ENCODE measurements around the gene GCN1. TPM values are rescaled to one million over a fixed set of nuclear protein-coding genes. Genes with fewer than 3 reads are reported as not detected.
"Not testable (repeated sequence)": the region's sequence is repeated elsewhere in the genome, so short reads cannot be mapped to it uniquely, and the experiment has no call there.

The GCN1 gene
- total RNA-seq, 1 donor from 2014 or later, result 77.2 TPM

GRCh38 chr12:120206228-120206627 lies 11.7 kb upstream of the GCN1 start:
- no peak for DNase-seq
- TF ChIP-seq CTCF (IDR thresholded peaks at IDR 0.05), result no peak
- Histone ChIP-seq H3K4me3 (no peak overlapping the region), H3K36me3 (peaks cover 27% of the 10 kb centered on the region), H3K27me3 (no peaks in the 10 kb centered on the region), H3K9me3 (no peaks in the 10 kb centered on the region), H3K27ac (no peak overlapping the region), H3K4me1 (no peaks in the 10 kb centered on the region)
- intact Hi-C loops (cut with DNase I), result no loop called here
- ATAC-seq, result no peak

GRCh38 chr12:120204171-120204570 lies 9.7 kb upstream of the GCN1 start:
- peaks cover 16% of the 10 kb centered on the region for H3K36me3 ChIP-seq
- no peak overlapping the region for H3K4me3 ChIP-seq
- no peak for ATAC-seq
- no peak for DNase-seq
- intact Hi-C loops (cut with DNase I), result no loop called here
- H3K4me1 ChIP-seq, result peaks cover 10% of the 10 kb centered on the region
- H3K27me3 ChIP-seq, result no peaks in the 10 kb centered on the region
- no peak for TF ChIP-seq CTCF (IDR thresholded peaks at IDR 0.05)
- no peak overlapping the region for H3K27ac ChIP-seq
- no peaks in the 10 kb centered on the region for H3K9me3 ChIP-seq

- Histone ChIP-seq H3K4me3 (peak overlapping the region; percentile 88), H3K27ac (peak overlapping the region; percentile 87), H3K36me3 (peaks cover 39% of the 10 kb centered on the region), H3K9me3 (no peaks in the 10 kb centered on the region), H3K27me3 (no peaks in the 10 kb centered on the region), H3K4me1 (peaks cover 25% of the 10 kb centered on the region)
- intact Hi-C loops (cut with DNase I), result no loop called here
- DNase-seq (no peak), ATAC-seq (no peak)
- TF ChIP-seq CTCF (IDR thresholded peaks at IDR 0.05), result no peak
Measured at GRCh38 chr12:120200364-120200800, 5.9 kb upstream of the GCN1 start.

- ATAC-seq, result no peak
- intact Hi-C loops (cut with DNase I), result no loop called here
- no peaks in the 10 kb centered on the region for H3K27me3 ChIP-seq
- H3K4me3 ChIP-seq, result peak overlapping the region; percentile 88
- peaks cover 39% of the 10 kb centered on the region for H3K36me3 ChIP-seq
- H3K9me3 ChIP-seq, result no peaks in the 10 kb centered on the region
- DNase-seq, result no peak
- H3K27ac ChIP-seq, result peak overlapping the region; percentile 87
- peaks cover 32% of the 10 kb centered on the region for H3K4me1 ChIP-seq
- TF ChIP-seq CTCF (IDR thresholded peaks at IDR 0.05), result no peak
Measured at GRCh38 chr12:120199595-120200306, 5.2 kb upstream of the GCN1 start.

GRCh38 chr12:120199025-120199424 lies 4.5 kb upstream of the GCN1 start:
- Histone ChIP-seq H3K4me3 (peak overlapping the region; percentile 88), H3K9me3 (no peaks in the 10 kb centered on the region), H3K27me3 (no peaks in the 10 kb centered on the region), H3K36me3 (peaks cover 39% of the 10 kb centered on the region), H3K4me1 (peaks cover 32% of the 10 kb centered on the region), H3K27ac (no peak overlapping the region)
- ATAC-seq (no peak), DNase-seq (no peak)
- TF ChIP-seq CTCF (IDR thresholded peaks at IDR 0.05), result no peak
- intact Hi-C loops (cut with DNase I), result no loop called here

- DNase-seq (no peak), ATAC-seq (no peak)
- H3K4me3 ChIP-seq, result no peak overlapping the region
Measured at GRCh38 chr12:120197542-120197887, 3.0 kb upstream of the GCN1 start.

GRCh38 chr12:120196817-120197541 lies 2.5 kb upstream of the GCN1 start:
- DNase-seq; H3K9me3 ChIP-seq; H3K27me3 ChIP-seq; ATAC-seq; H3K4me3 ChIP-seq; H3K27ac ChIP-seq; intact Hi-C loops (cut with DNase I): not testable (repeated sequence)
- Histone ChIP-seq H3K4me1 (peaks cover 45% of the 10 kb centered on the region), H3K36me3 (peaks cover 39% of the 10 kb centered on the region)

More at GRCh38 chr12:120197542-120197887, 3.0 kb upstream of the GCN1 start:
- Histone ChIP-seq H3K27me3 (no peaks in the 10 kb centered on the region), H3K9me3 (no peaks in the 10 kb centered on the region), H3K27ac (no peak overlapping the region), H3K36me3 (peaks cover 39% of the 10 kb centered on the region), H3K4me1 (peaks cover 45% of the 10 kb centered on the region)
- TF ChIP-seq CTCF (IDR thresholded peaks at IDR 0.05), result no peak
- intact Hi-C loops (cut with DNase I), result no loop called here

All from upper lobe of right lung (tissue), 1 donor.